GM23338 (cell line): ENCODE results near the gene SNTG2. TPM values are rescaled to one million over a fixed set of nuclear protein-coding genes. Genes with fewer than 3 reads are reported as not detected.

ENCODE experiments used
- ATAC-seq: fragments of 200-7000 bp; cut with Tn5 transposase; 3 replicates; pipeline ENCODE4 v1.9.1; 2020
- DNase-seq: peaks from one replicate; pipeline ENCODE4 v3.0.0-alpha.2; 2015; ENCODE audit warnings: low spot score
- H2AFZ ChIP-seq: fragments of 200-600 bp; sonication (generic); 2 replicates; pipeline ENCODE4 v1.8.0; 2016; ENCODE audit warnings: antibody characterized with exemption, mild to moderate bottlenecking, moderate library complexity
- H3F3A ChIP-seq: fragments of 200-600 bp; sonication (generic); replicated peaks from 2 replicates; pipeline ENCODE4 v1.8.0; 2017; ENCODE audit warnings: antibody characterized with exemption, mixed run types, low read depth
- H3K27ac ChIP-seq: fragments of 200-600 bp; sonication (generic); 2 replicates; pipeline ENCODE4 v1.6.1; 2016; ENCODE audit warnings: low read depth
- H3K27me3 ChIP-seq: fragments of 200-600 bp; sonication (generic); 2 replicates; pipeline ENCODE4 v1.8.0; 2016; ENCODE audit warnings: mild to moderate bottlenecking, mixed run types, moderate library complexity; ENCODE audit not compliant: insufficient read depth
- H3K36me3 ChIP-seq: fragments of 200-600 bp; sonication (generic); 2 replicates; pipeline ENCODE4 v1.8.0; 2016; ENCODE audit warnings: mild to moderate bottlenecking; ENCODE audit not compliant: insufficient read depth
- H3K4me1 ChIP-seq: fragments of 200-600 bp; sonication (generic); 2 replicates; pipeline ENCODE4 v1.8.0; 2016; ENCODE audit warnings: mild to moderate bottlenecking, moderate library complexity; ENCODE audit not compliant: insufficient read depth
- H3K4me2 ChIP-seq: fragments of 200-600 bp; sonication (generic); 2 replicates; pipeline ENCODE4 v1.7.1; 2017; ENCODE audit warnings: mixed run types
- H3K4me3 ChIP-seq: fragments of 200-600 bp; sonication (generic); 2 replicates; pipeline ENCODE4 v1.6.1; 2016; ENCODE audit warnings: mixed run types
- H3K79me2 ChIP-seq: fragments of 200-600 bp; sonication (generic); replicated peaks from 2 replicates; pipeline ENCODE4 v1.8.0; 2017; ENCODE audit warnings: mild to moderate bottlenecking; ENCODE audit not compliant: insufficient read depth
- H3K9me2 ChIP-seq: fragments of 200-600 bp; sonication (generic); 2 replicates; pipeline ENCODE4 v1.8.0; 2017; ENCODE audit not compliant: insufficient read depth
- H4K20me1 ChIP-seq: fragments of 200-600 bp; sonication (generic); replicated peaks from 2 replicates; pipeline ENCODE4 v1.8.0; 2017; ENCODE audit warnings: mild to moderate bottlenecking; ENCODE audit not compliant: insufficient read depth
- H3K27ac Mint-ChIP-seq: 2 replicates; pipeline ENCODE4 v1.8.0; 2020; ENCODE audit warnings: inconsistent platforms, mild to moderate bottlenecking, moderate library complexity, mixed read lengths
- H3K27me3 Mint-ChIP-seq: 3 replicates; pipeline ENCODE4 v1.8.0; 2022; ENCODE audit warnings: low read depth, mild to moderate bottlenecking, moderate library complexity, mixed read lengths, inconsistent platforms; ENCODE audit not compliant: insufficient read depth, poor library complexity
- H3K36me3 Mint-ChIP-seq: 3 replicates; pipeline ENCODE4 v1.8.0; 2021; ENCODE audit warnings: low read depth, mild to moderate bottlenecking, inconsistent platforms, moderate library complexity, mixed read lengths
- H3K4me1 Mint-ChIP-seq: 3 replicates; pipeline ENCODE4 v1.8.0; 2020; ENCODE audit warnings: mild to moderate bottlenecking, inconsistent platforms, mixed read lengths
- H3K4me3 Mint-ChIP-seq: 3 replicates; pipeline ENCODE4 v1.8.0; 2021; ENCODE audit warnings: moderate library complexity, mild to moderate bottlenecking, inconsistent platforms, mixed read lengths
- H3K9me3 Mint-ChIP-seq: 3 replicates; pipeline ENCODE4 v1.8.0; 2020; ENCODE audit warnings: moderate library complexity, mild to moderate bottlenecking, inconsistent platforms, mixed read lengths
- CREB1 ChIP-seq: fragments of 250-450 bp; sonication (Bioruptor Pico); IDR thresholded peaks from 2 replicates; pipeline ENCODE4 v1.5.0; 2020; ENCODE audit warnings: low read depth, mild to moderate bottlenecking, moderate library complexity
- EZH2phosphoT487 ChIP-seq: fragments of 200-600 bp; sonication (generic); IDR thresholded peaks from one replicate; pipeline ENCODE4 v1.8.1; 2018; ENCODE audit warnings: antibody characterized with exemption; ENCODE audit not compliant: unreplicated experiment
- NANOG ChIP-seq: IDR thresholded peaks from 2 replicates; pipeline ENCODE4 v1.6.1; 2016; ENCODE audit warnings: antibody characterized with exemption, borderline replicate concordance
- POLR2AphosphoS5 ChIP-seq: IDR thresholded peaks from 2 replicates; pipeline ENCODE4 v1.6.1; 2016; ENCODE audit warnings: antibody characterized with exemption, low read depth
- REST ChIP-seq: IDR thresholded peaks from one replicate; pipeline ENCODE4 v1.6.1; 2018; ENCODE audit warnings: antibody characterized with exemption; ENCODE audit not compliant: unreplicated experiment
- STAT1 ChIP-seq: IDR thresholded peaks from one replicate; pipeline ENCODE4 v1.6.1; 2016; ENCODE audit warnings: antibody characterized with exemption; ENCODE audit not compliant: unreplicated experiment
- ZNF114 ChIP-seq: fragments of 250-450 bp; sonication (Bioruptor Pico); IDR thresholded peaks from 2 replicates; pipeline ENCODE4 v1.5.0; 2020; ENCODE audit warnings: mild to moderate bottlenecking, moderate library complexity
- ZNF331 ChIP-seq: fragments of 250-450 bp; sonication (Bioruptor Pico); IDR thresholded peaks from 2 replicates; pipeline ENCODE4 v1.5.0; 2020; ENCODE audit warnings: low read depth, mild to moderate bottlenecking, moderate library complexity
- polyA plus RNA-seq: library from polyadenylated mRNA; unstranded; fragments of >200 nt; fragmentation: Nextera tagmentation; extraction: Ambion mirVana; gene quantifications from 2 replicates; pipeline ENCODE4 v1.2.1, GENCODE V29; 2016
- total RNA-seq: library from RNA; depleted of rRNA; stranded (reverse); fragments of >200 nt; shearing (Covaris generic); gene quantifications from 2 replicates; pipeline ENCODE4 v1.2.3, GENCODE V29; 2014
- TF ChIP-seq, protein P1 (sequence below): fragments of 250-450 bp; sonication (Bioruptor Pico); IDR thresholded peaks from 2 replicates; pipeline ENCODE4 v1.5.0; 2020; ENCODE audit warnings: mild to moderate bottlenecking, moderate library complexity
- TF ChIP-seq, protein P2 (sequence below), 2 experiments: fragments of 200-600 bp in 1 of 2; sonication (generic) in 1 of 2; conservative IDR thresholded peaks; 2 replicates each; pipeline versions ENCODE4 v1.5.1 to v1.6.1; 2016 to 2017; ENCODE audit warnings: antibody characterized with exemption in 2 of 2, low read depth in 2 of 2, mild to moderate bottlenecking in 2 of 2, moderate library complexity in 1 of 2

SNTG2 gene
- total and polyA plus RNA-seq, 2 experiments from 2014 or later, result 27.5 to 60.4 TPM

DNA sequence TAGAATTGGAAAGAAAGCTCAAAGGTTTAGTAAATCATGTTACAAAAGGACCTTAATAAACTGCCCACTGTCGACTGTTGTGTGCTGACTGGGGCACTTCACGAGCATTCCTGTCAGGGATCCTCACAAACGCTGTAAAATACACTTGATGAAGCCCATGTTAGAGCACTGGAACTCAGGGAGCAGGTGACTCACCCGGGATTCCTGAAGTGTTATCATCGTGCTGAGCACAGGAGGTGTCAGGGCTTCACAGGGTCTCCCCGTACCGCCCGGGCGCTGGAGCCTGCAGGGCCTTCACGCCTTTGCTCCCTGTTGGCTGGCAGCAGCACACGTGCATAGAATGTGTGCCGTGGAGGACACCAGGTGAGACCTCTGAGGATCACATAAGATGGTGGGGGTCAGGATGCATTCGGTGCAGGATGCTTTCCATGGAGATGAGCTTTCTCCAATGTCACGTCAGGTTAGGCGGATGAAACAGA is 187.3 kb downstream of the SNTG2 start:
- Histone ChIP-seq H3K9me2 (no peaks in the 10 kb centered on the region), H4K20me1 (0 out of 2 replicates have a peak, but pooled peaks cover 13% of the 10 kb centered on the region), H3K27ac (no peak overlapping the region), H2AFZ (no peak overlapping the region), H3K79me2 (no peaks in the 10 kb centered on the region), H3K4me2 (no peak overlapping the region), H3K36me3 (0 out of 2 replicates have a peak, but pooled peaks cover 5% of the 10 kb centered on the region), H3K4me1 (no peaks in the 10 kb centered on the region), H3F3A (no peaks in the 10 kb centered on the region), H3K27me3 (no peaks in the 10 kb centered on the region), H3K4me3 (no peak overlapping the region)
- no peak for ATAC-seq
- Mint-ChIP-seq H3K36me3 (peaks cover 18% of the 10 kb centered on the region), H3K4me3 (no peak overlapping the region), H3K4me1 (no peaks in the 10 kb centered on the region), H3K27me3 (peaks cover 12% of the 10 kb centered on the region), H3K9me3 (no peaks in the 10 kb centered on the region; the same call in 2 of the 3 replicates), H3K27ac (peak overlapping the region; percentile 8; the same call in 1 of the 2 replicates)
- no peak for DNase-seq
- TF ChIP-seq EZH2phosphoT487 (no peak), POLR2AphosphoS5 (no peak), CREB1 (CRISPR knock-in tag) (no peak), ZNF331 (CRISPR knock-in tag) (no peak), ZNF114 (no peak), STAT1 (no peak), REST (no peak), NANOG (no peak)
- TF ChIP-seq, protein P1, sequence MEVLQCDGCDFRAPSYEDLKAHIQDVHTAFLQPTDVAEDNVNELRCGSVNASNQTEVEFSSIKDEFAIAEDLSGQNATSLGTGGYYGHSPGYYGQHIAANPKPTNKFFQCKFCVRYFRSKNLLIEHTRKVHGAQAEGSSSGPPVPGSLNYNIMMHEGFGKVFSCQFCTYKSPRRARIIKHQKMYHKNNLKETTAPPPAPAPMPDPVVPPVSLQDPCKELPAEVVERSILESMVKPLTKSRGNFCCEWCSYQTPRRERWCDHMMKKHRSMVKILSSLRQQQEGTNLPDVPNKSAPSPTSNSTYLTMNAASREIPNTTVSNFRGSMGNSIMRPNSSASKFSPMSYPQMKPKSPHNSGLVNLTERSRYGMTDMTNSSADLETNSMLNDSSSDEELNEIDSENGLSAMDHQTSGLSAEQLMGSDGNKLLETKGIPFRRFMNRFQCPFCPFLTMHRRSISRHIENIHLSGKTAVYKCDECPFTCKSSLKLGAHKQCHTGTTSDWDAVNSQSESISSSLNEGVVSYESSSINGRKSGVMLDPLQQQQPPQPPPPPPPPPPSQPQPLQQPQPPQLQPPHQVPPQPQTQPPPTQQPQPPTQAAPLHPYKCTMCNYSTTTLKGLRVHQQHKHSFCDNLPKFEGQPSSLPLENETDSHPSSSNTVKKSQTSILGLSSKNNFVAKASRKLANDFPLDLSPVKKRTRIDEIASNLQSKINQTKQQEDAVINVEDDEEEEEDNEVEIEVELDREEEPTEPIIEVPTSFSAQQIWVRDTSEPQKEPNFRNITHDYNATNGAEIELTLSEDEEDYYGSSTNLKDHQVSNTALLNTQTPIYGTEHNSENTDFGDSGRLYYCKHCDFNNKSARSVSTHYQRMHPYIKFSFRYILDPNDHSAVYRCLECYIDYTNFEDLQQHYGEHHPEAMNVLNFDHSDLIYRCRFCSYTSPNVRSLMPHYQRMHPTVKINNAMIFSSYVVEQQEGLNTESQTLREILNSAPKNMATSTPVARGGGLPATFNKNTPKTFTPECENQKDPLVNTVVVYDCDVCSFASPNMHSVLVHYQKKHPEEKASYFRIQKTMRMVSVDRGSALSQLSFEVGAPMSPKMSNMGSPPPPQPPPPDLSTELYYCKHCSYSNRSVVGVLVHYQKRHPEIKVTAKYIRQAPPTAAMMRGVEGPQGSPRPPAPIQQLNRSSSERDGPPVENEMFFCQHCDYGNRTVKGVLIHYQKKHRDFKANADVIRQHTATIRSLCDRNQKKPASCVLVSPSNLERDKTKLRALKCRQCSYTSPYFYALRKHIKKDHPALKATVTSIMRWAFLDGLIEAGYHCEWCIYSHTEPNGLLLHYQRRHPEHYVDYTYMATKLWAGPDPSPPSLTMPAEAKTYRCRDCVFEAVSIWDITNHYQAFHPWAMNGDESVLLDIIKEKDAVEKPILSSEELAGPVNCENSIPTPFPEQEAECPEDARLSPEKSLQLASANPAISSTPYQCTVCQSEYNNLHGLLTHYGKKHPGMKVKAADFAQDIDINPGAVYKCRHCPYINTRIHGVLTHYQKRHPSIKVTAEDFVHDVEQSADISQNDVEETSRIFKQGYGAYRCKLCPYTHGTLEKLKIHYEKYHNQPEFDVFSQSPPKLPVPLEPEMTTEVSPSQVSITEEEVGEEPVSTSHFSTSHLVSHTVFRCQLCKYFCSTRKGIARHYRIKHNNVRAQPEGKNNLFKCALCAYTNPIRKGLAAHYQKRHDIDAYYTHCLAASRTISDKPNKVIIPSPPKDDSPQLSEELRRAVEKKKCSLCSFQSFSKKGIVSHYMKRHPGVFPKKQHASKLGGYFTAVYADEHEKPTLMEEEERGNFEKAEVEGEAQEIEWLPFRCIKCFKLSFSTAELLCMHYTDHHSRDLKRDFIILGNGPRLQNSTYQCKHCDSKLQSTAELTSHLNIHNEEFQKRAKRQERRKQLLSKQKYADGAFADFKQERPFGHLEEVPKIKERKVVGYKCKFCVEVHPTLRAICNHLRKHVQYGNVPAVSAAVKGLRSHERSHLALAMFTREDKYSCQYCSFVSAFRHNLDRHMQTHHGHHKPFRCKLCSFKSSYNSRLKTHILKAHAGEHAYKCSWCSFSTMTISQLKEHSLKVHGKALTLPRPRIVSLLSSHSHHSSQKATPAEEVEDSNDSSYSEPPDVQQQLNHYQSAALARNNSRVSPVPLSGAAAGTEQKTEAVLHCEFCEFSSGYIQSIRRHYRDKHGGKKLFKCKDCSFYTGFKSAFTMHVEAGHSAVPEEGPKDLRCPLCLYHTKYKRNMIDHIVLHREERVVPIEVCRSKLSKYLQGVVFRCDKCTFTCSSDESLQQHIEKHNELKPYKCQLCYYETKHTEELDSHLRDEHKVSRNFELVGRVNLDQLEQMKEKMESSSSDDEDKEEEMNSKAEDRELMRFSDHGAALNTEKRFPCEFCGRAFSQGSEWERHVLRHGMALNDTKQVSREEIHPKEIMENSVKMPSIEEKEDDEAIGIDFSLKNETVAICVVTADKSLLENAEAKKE (CRISPR knock-in tag), result no peak
- TF ChIP-seq, protein P2, sequence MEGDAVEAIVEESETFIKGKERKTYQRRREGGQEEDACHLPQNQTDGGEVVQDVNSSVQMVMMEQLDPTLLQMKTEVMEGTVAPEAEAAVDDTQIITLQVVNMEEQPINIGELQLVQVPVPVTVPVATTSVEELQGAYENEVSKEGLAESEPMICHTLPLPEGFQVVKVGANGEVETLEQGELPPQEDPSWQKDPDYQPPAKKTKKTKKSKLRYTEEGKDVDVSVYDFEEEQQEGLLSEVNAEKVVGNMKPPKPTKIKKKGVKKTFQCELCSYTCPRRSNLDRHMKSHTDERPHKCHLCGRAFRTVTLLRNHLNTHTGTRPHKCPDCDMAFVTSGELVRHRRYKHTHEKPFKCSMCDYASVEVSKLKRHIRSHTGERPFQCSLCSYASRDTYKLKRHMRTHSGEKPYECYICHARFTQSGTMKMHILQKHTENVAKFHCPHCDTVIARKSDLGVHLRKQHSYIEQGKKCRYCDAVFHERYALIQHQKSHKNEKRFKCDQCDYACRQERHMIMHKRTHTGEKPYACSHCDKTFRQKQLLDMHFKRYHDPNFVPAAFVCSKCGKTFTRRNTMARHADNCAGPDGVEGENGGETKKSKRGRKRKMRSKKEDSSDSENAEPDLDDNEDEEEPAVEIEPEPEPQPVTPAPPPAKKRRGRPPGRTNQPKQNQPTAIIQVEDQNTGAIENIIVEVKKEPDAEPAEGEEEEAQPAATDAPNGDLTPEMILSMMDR (conservative IDR thresholded peaks at IDR 0.05; ENCODE audit: low read depth in 2 of 2), result no peak
